Left ventricle myocardium superior (tissue), 1 donor: ENCODE data around the gene IFNA17. TPM values are rescaled to one million over a fixed set of nuclear protein-coding genes. Genes with fewer than 3 reads are reported as not detected.
"Not testable (repeated sequence)": the region's sequence is repeated elsewhere in the genome, so short reads cannot be mapped to it uniquely, and the experiment has no call there.

ENCODE experiments used
- ATAC-seq: fragments of 200-7000 bp; cut with Tn5 transposase; one replicate; pipeline ENCODE4 v1.9.1; 2020; ENCODE audit warnings: mild to moderate bottlenecking, moderate library complexity
- DNase-seq: peaks from one replicate; pipeline ENCODE4 v3.0.0-alpha.2; 2020
- intact Hi-C: fragments of 100-400 bp; cut with micrococcal nuclease; formaldehyde crosslinking; loops from one replicate; pipeline ENCODE4 v1.11.0; 2022
- long read RNA-seq: library from polyadenylated mRNA; unstranded; transcript quantifications from one replicate; pipeline ENCODE4 v2.0.0, GENCODE V29; 2021
- total RNA-seq: library from RNA; stranded (reverse); fragmentation: NEBNext Ultra II Directional; extraction: Animal tissue kit (Norgen Biotek cat#: 25700); gene quantifications from one replicate; pipeline ENCODE4 v1.2.1, GENCODE V29; 2021
- donor health status: DM: no; HTN: yes; CAD: no; lungs with severe emphysema.

The IFNA17 gene
- not detected for total RNA-seq
- long read RNA-seq: 0 reads

- ATAC-seq (no peak), DNase-seq (no peak)
- intact Hi-C loops: no loop called here
Measured at GRCh38 chr9:21228122-21228521, at the start of gene IFNA17. IFNA17 (minus strand) TSS chr9:21228222; CDS start chr9:21228173, 49 bp downstream.

- intact Hi-C loops: no loop called here
- no peak for ATAC-seq
- no peak for DNase-seq
Measured at GRCh38 chr9:21268347-21268657, 40.3 kb upstream of the IFNA17 start.

- ATAC-seq: no peak
- DNase-seq: no peak
- intact Hi-C loops: no loop called here
Measured at GRCh38 chr9:21267485-21268346, 39.7 kb upstream of the IFNA17 start.

DNA sequence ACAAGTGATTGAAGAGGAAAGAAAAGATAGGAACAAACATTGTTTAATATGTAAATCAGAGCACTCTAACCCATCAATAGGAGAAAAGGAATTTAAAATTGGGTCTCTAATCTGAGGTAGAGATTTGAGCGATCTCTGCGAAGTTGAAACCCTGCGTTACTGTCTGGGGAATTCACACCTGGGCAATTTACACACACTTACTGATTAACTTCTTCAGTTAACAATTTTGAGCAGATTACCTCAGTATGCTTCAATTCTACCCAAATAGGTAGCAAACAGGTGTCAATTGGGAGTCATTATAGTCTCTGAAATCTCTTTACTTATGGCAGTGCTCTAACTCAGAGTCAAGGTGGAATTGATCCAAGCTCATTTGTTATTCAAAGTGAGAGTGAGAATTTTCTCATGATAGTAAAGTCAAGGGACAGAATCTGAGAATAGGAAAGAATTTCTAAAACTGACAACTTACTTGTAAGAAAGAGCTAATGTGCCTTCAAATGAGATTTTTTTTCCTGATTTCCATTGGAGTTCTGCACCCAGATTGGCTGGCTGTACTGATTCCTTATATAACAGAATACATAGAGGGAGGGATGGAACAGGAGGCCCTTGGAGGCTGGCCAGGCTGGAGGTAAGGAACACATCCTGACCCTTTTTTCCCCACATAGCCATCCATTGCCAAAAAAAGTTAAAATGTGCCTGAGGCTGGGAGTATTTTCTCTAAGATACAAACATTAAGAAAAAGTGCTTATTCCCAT, 38.9 kb upstream of the IFNA17 start:
- ATAC-seq (no peak), DNase-seq (no peak)
- intact Hi-C loops: no loop called here

DNA sequence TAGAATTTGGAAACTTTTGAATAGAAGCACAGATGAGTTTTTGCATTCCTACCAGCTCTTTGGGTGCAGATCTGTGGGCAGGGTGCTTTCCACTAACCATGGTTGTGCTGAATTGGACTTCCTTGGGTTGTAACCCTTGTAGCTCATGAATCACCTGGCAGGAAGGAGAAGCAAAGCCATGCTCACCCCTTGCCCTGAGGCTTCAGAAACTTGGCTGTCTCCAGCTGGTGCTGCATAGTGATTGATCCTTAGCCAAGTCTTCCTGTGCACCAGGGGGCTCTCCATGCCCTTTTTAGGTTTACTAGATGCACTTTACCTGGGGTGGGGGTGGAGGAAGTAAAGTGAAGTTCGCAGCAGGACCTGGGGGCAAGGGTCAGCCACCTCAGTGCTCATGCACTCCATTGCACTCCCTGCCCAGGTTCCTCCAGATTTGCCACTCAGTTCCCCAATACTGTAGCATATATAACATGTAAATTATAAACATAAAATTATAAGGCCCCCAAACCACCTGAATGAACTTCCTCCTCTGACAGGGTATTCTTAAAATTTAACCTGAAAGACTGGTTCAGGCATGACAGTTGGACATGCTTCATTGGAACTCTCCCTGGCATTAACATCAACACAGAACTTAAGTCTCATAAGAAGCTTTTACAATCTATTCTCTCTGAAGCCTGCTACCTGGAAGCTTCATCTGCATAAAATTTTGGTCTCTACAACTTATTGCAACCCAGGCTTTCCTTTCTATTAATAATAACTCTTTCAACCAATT, 37.6 kb upstream of the IFNA17 start:
- ATAC-seq: no peak
- intact Hi-C loops: no loop called here

GRCh38 chr9:21255538-21256212, 27.7 kb upstream of the IFNA17 start:
- intact Hi-C loops: no loop called here
- no peak for ATAC-seq
- DNase-seq: no peak

More for the DNA sequence above, 37.6 kb upstream of the IFNA17 start:
- no peak for DNase-seq

DNA sequence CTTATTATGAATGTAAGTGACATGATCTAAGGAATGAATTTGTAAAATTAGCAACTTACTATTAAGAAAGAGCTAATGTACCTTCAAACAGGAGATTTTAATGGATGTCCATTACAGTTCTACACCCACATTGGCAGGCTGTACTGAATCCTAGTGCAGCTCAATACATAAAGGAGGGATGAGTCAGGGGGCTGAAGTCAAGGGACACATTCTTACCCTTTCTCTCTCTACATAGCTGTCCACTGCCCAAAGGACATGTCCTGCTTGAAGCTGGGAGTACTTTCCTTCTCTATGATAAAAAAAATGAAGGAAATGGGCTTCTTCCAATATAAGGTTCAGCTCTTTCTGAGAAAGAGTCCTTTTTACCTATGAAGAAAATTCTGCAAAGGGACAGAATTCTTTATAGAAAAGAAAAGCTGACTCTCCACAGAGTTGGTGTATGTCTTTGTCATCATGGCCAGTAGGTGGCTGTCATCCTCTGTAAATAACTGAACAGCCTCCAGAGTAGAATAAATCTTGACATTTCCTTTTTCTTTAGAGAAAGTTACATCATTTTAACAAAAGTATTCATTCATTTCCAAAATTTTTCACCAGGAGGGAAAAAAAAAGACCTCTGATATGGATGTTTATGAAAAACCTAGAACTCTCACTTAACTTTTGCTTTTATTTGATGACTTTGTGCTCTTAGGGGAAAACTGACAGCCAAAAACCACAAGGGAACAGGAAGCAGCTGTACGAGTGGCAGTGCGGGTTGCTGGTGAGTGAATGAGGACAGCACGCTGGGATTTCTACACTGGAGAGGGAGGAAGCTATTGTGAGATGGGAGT, 24.9 kb upstream of the IFNA17 start:
- DNase-seq: no peak
- intact Hi-C loops: no loop called here
- ATAC-seq: peak; percentile 74

DNA sequence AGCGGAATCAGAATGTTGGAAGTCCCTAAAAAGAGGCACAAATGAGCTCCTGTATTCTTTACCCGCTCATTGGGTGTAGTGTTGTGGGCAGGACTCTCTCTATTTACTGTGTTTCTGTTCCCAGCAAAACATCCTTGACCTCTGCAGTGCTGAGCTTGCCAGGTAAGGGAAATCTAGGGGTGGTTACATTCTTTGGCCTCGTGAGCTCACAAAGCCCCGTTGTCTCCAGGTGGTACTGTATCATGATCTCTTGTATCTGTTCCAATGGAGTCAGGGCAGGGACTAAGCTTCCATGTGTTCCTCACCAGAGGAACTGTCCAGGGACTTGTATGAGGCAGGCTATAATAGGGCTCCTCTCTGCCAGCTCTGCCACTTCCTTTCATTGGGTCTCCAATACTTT, 23.6 kb upstream of the IFNA17 start:
- intact Hi-C loops: no loop called here
- DNase-seq (no peak), ATAC-seq (no peak)

DNA sequence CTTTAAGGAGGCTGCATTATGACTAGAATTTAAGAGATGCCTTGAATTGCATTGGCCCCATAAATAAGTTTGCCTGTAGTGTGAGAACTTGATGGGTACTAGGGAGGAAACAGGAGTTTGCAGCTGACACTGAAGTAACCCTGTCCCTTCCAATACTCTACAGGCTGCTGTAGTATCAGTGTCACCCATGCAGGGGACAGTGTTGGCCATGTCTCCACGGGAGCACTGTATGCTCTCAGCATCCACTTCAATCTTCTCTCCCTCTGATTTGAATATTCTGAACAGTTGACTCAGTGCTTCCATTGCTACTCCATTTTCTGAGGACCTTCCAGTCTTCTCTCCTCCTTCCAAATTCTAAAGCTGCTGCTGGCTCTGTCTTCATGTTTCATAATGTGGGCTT, 23.2 kb upstream of the IFNA17 start:
- no peak for ATAC-seq
- DNase-seq: no peak
- intact Hi-C loops: no loop called here

DNA sequence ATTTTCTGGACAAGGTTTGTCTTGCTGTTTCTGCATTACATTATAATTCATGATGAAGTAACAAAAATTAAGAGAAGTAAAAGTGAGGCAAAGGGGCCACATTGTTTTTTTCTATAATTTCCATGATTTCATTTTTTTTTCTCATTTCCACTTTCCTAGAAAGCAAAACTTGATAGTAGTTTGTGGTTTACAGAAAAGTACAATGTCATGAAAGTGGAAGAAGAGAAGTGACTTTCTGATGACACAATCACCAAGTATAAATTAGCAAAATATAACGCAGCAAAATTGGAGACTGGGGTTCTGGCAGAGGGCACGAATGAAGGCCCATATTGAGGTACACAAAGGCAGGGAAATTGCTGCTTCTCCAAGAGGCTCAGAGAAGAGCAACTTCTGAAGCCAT, 16.8 kb upstream of the IFNA17 start:
- DNase-seq (no peak), ATAC-seq (no peak)
- intact Hi-C loops: no loop called here

GRCh38 chr9:21239911-21240310, 11.9 kb upstream of the IFNA17 start, which contains the start of gene IFNA14:
IFNA14 (minus strand) TSS chr9:21240005; CDS start chr9:21239935, 70 bp downstream.
- no peak for ATAC-seq
- intact Hi-C loops: no loop called here

DNA sequence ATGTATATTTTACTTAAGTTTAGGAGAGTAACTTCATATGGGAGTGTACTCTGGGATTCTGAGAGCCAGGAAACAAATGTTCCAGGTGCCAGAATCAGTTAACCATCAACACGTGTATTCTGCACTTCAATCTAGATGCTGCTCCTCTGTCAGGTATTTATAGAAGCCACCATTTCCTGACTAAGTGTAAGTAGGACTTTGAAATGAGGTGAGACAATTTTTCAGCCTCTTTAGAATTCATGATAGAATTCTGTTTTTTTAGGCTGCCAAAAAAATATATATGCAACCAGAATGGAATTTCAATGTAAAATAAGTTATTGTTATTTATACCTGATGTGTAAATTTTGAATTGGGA, 8.3 kb upstream of the IFNA17 start:
- ATAC-seq, intact Hi-C loops, DNase-seq: not testable (repeated sequence)

More at GRCh38 chr9:21239911-21240310, 11.9 kb upstream of the IFNA17 start, which contains the start of gene IFNA14:
- no peak for DNase-seq

DNA sequence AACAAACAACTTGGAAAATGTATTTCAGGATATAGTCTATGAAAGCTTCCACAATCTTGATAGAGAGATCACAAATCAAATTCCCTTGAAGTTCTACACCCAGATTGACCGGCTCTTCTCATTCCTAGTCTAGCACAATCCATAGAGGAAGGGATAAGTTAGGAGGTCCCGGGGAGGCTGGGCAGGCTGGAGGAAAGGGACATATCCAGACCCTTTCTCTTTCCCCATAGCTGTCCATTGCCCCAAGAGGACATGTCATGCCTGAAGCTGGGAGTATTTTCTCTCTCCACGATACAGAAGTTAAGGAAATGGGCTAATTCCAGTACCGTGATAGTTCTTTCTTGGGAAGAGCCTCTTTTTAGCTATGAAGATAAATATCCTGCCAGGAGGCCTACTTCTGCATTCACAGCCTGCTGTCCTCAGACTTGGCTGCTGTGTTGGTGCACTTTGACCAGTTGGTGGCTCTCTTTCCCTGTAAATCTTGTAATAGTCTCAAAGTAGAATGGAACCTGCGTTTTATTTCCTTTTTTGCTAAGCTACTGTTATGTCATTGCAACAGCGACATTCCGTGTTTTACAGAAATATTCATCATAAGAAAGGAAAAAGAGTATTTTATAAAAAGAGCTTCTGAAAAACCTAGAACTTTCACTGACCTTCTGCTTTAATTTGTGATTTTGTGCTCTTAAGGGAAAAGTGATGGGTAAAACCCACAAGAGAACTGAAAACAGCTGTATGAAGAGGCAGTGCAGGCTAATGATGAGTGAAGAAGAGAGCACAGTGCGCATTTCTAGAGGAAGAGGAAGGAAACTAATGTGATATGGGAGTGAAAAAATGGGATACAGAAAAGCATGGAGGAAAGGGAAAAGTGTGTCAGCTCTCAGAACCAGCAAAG, 7.7 kb upstream of the IFNA17 start:
- ATAC-seq: peak; percentile 60
- intact Hi-C loops, DNase-seq: not testable (repeated sequence)

DNA sequence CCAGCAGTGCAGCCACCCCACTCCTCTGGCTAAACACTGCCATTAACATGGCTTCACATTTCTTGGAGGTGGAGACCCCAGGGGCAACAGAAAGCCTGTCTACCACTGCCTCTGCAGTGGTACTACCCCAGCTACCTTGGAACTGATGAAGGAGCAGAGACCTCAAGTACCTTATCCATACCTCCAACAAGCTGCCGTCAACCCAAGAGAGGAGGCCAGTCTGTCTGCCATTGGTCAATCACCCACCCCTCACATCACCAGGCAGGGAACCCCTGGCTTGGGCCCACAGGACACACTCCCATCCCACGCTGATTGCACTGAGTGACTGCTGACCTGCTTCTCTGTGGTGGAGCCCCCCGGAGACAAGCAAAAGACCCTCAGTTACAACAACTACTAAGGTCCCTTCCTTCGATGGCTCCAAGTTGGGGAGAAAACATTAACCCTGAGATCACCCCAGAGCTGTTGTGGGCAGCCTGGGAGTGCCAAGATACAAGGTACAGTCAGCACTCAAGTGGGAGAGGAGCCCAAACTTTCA, 6.2 kb upstream of the IFNA17 start:
- ATAC-seq (no peak), DNase-seq (no peak)
- intact Hi-C loops: no loop called here

DNA sequence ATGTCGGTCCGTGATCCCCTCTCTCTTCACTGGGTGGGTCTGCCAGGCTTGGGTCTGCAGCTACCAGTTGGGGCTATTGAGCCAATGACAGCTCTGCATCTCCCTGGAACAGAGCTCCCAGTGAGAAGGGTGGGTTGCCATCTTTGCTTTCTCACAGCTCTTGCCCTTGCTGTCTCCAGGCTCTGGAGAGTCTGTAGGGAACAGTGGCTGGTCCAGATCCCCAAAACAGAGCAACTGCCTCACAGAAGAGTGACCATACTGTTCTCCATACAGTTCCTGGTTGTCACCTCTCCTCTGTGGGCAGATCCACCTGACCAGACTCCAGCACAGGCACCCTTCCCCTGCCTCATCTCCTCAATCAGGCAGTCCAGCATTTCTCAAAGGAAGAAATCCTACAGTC, 5.2 kb upstream of the IFNA17 start:
- DNase-seq (no peak), ATAC-seq (no peak)
- intact Hi-C loops: no loop called here

DNA sequence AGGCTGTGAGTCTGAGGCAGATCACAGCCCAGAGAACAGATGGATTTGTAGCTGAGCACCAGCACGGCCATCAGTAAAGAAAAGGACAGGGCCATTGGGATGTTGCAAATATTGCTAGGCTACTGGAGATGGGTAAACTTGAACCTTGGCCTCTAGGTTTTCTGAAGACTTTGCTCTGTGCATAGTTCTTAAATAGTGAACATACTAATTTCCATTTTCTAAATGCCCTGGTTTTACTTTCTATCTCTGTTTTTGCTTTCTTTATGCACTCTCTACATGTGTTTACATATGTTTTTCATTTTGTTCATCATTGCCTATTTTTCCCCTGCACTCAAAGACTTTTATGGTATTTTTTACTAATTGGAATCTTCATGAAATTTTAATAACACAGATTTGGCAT, 10.8 kb downstream of the IFNA17 start, which contains the start of gene IFNA16:
Gene IFNA16, minus strand, starts transcription at position 101 of the 400 bp plus-strand sequence. Its CDS starts 6 bp downstream, at position 95.
- ATAC-seq, intact Hi-C loops, DNase-seq: not testable (repeated sequence)
